ENCODE measurements around the gene EMC9.

Gene EMC9

GRCh38 chr14:24149302-24149969 lies 8.0 kb upstream of the EMC9 start:
- DNase-seq (ENCODE audit: low read depth in 3 of 3) = no peak

- no peak for DNase-seq (ENCODE audit: low read depth in 3 of 3)
Measured at GRCh38 chr14:24147761-24148428, 6.5 kb upstream of the EMC9 start.

GRCh38 chr14:24146978-24147760 lies 5.8 kb upstream of the EMC9 start, which contains the start of gene RNF31:
TSS of gene RNF31 (plus strand) at chr14:24147498. CDS start at chr14:24147699, 201 bp downstream.
- peak; percentile 93 to 97 (median 95) for DNase-seq (ENCODE audit: low read depth in 3 of 3)

- peak; percentile 67 to 72 (median 67) for DNase-seq (ENCODE audit: low read depth in 3 of 3)
Measured at GRCh38 chr14:24146453-24146977, 5.1 kb upstream of the EMC9 start, which contains the start of gene PSME2. TSS of gene PSME2 (minus strand) at chr14:24146610. CDS start at chr14:24146581, 29 bp downstream.

- no peak for DNase-seq (ENCODE audit: low read depth in 3 of 3)
Measured at GRCh38 chr14:24145690-24146452, 4.5 kb upstream of the EMC9 start.

GRCh38 chr14:24145219-24145618 lies 3.8 kb upstream of the EMC9 start:
- DNase-seq (ENCODE audit: low read depth in 3 of 3) = no peak

- no peak for DNase-seq (ENCODE audit: low read depth in 3 of 3)
Measured at GRCh38 chr14:24144451-24144850, 3.1 kb upstream of the EMC9 start.

GRCh38 chr14:24143511-24143910 lies 2.1 kb upstream of the EMC9 start:
- DNase-seq (ENCODE audit: low read depth in 3 of 3) = no peak

GRCh38 chr14:24139272-24139934 lies 2.0 kb downstream of the EMC9 start:
- DNase-seq (ENCODE audit: low read depth in 3 of 3) = no peak

- DNase-seq (ENCODE audit: low read depth in 3 of 3) = no peak
Measured at GRCh38 chr14:24138396-24139271, 2.8 kb downstream of the EMC9 start.

GRCh38 chr14:24137529-24138395 lies 3.6 kb downstream of the EMC9 start:
- DNase-seq (ENCODE audit: low read depth in 3 of 3) = no peak

- DNase-seq (ENCODE audit: low read depth in 3 of 3) = no peak
Measured at GRCh38 chr14:24136684-24137528, 4.5 kb downstream of the EMC9 start.

- peak; percentile 91 to 94 (median 91) for DNase-seq (ENCODE audit: low read depth in 3 of 3)
Measured at GRCh38 chr14:24135834-24136683, 5.3 kb downstream of the EMC9 start, which contains the start of gene PSME1. TSS of gene PSME1 (plus strand) at chr14:24136194. CDS start at chr14:24136263, 69 bp downstream.

- no peak for DNase-seq (ENCODE audit: low read depth in 3 of 3)
Measured at GRCh38 chr14:24135584-24135833, 5.9 kb downstream of the EMC9 start.

- DNase-seq (ENCODE audit: low read depth in 3 of 3) = no peak
Measured at GRCh38 chr14:24133735-24134134, 7.7 kb downstream of the EMC9 start.

- no peak for DNase-seq (ENCODE audit: low read depth in 3 of 3)
Measured at GRCh38 chr14:24132976-24133375, 8.4 kb downstream of the EMC9 start.

GRCh38 chr14:24132061-24132685 lies 9.2 kb downstream of the EMC9 start:
- DNase-seq (ENCODE audit: low read depth in 3 of 3) = no peak
